GM18498 (cell line): Measurements from ENCODE around the gene ZNF346.
"Not testable (repeated sequence)": the region's sequence is repeated elsewhere in the genome, so short reads cannot be mapped to it uniquely, and the experiment has no call there.

Experiments used
- ATAC-seq: cut with Tn5 transposase; IDR thresholded peaks from one replicate; pipeline ENCODE4 v1.9.1; 2021; ENCODE audit warnings: mild to moderate bottlenecking, moderate library complexity; ENCODE audit not compliant: unreplicated experiment

The ZNF346 gene

GRCh38 chr5:177008716-177009115 lies 13.8 kb upstream of the ZNF346 start:
- ATAC-seq = no peak

- ATAC-seq = no peak
Measured at GRCh38 chr5:177010153-177010552, 12.3 kb upstream of the ZNF346 start.

GRCh38 chr5:177015156-177015555 lies 7.3 kb upstream of the ZNF346 start:
- ATAC-seq = no peak

GRCh38 chr5:177018341-177018740 lies 4.2 kb upstream of the ZNF346 start:
- no peak for ATAC-seq

- no peak for ATAC-seq
Measured at GRCh38 chr5:177020033-177020432, 2.5 kb upstream of the ZNF346 start.

GRCh38 chr5:177023303-177023664 lies 788 bp downstream of the ZNF346 start:
- peak; percentile 5 for ATAC-seq

- ATAC-seq = no peak
Measured at GRCh38 chr5:177024559-177024958, 2.1 kb downstream of the ZNF346 start.

GRCh38 chr5:177025101-177025601 lies 2.7 kb downstream of the ZNF346 start:
- no peak for ATAC-seq

- no peak for ATAC-seq
Measured at GRCh38 chr5:177027665-177028064, 5.2 kb downstream of the ZNF346 start.

- no peak for ATAC-seq
Measured at GRCh38 chr5:177029498-177029897, 7.0 kb downstream of the ZNF346 start.

- no peak for ATAC-seq
Measured at GRCh38 chr5:177035976-177036375, 13.5 kb downstream of the ZNF346 start.

- no peak for ATAC-seq
Measured at GRCh38 chr5:177036443-177036842, 13.9 kb downstream of the ZNF346 start.

- ATAC-seq = no peak
Measured at GRCh38 chr5:177036921-177037320, 14.4 kb downstream of the ZNF346 start.

- no peak for ATAC-seq
Measured at GRCh38 chr5:177040814-177041420, 18.4 kb downstream of the ZNF346 start.

- ATAC-seq = no peak
Measured at GRCh38 chr5:177041936-177042335, 19.4 kb downstream of the ZNF346 start.

- no peak for ATAC-seq
Measured at GRCh38 chr5:177043114-177043513, 20.6 kb downstream of the ZNF346 start.

- no peak for ATAC-seq
Measured at GRCh38 chr5:177043958-177044357, 21.5 kb downstream of the ZNF346 start.

- no peak for ATAC-seq
Measured at GRCh38 chr5:177044641-177045040, 22.1 kb downstream of the ZNF346 start.

GRCh38 chr5:177045631-177046030 lies 23.1 kb downstream of the ZNF346 start:
- ATAC-seq = no peak

GRCh38 chr5:177048531-177048930 lies 26.0 kb downstream of the ZNF346 start:
- not testable (repeated sequence) for ATAC-seq

- ATAC-seq = no peak
Measured at GRCh38 chr5:177049285-177049684, 26.8 kb downstream of the ZNF346 start.

GRCh38 chr5:177064500-177065277 lies 42.2 kb downstream of the ZNF346 start:
- no peak for ATAC-seq
